IMR-90 (cell line): ENCODE measurements around the gene NELL1.

Source experiments
- BHLHE40 ChIP-seq: fragments of 150-350 bp; IDR thresholded peaks from 2 replicates; pipeline ENCODE4 v1.6.1; 2016; ENCODE audit warnings: mild to moderate bottlenecking, low read depth, low read length
- CEBPB ChIP-seq: IDR thresholded peaks from 2 replicates; pipeline ENCODE4 v1.6.1; 2012; ENCODE audit warnings: low read depth, low read length, improper control_type of control experiment
- CHD1 ChIP-seq: IDR thresholded peaks from 2 replicates; pipeline ENCODE4 v1.6.1; 2012; ENCODE audit warnings: low read depth, low read length, improper control_type of control experiment
- CTCF ChIP-seq: conservative IDR thresholded peaks from 2 replicates; pipeline ENCODE4 v1.5.1; 2012; ENCODE audit warnings: mild to moderate bottlenecking, low read depth, low read length, improper control_type of control experiment
- ELK1 ChIP-seq: fragments of 150-350 bp; IDR thresholded peaks from 2 replicates; pipeline ENCODE4 v1.6.1; 2016; ENCODE audit warnings: low read depth, mild to moderate bottlenecking, low read length, moderate library complexity, borderline replicate concordance
- FOS ChIP-seq: fragments of 150-350 bp; IDR thresholded peaks from 2 replicates; pipeline ENCODE4 v1.6.1; 2016; ENCODE audit warnings: low read depth, low read length
- POLR2A ChIP-seq: IDR thresholded peaks from 2 replicates; pipeline ENCODE4 v1.6.1; 2012; ENCODE audit warnings: mild to moderate bottlenecking, low read depth, low read length
- RAD21 ChIP-seq: IDR thresholded peaks from 2 replicates; pipeline ENCODE4 v1.6.1; 2012; ENCODE audit warnings: low read length, improper control_type of control experiment
- RCOR1 ChIP-seq: IDR thresholded peaks from 2 replicates; pipeline ENCODE4 v1.6.1; 2012; ENCODE audit warnings: mild to moderate bottlenecking, low read length, improper control_type of control experiment; ENCODE audit not compliant: insufficient replicate concordance
- RFX5 ChIP-seq: IDR thresholded peaks from 2 replicates; pipeline ENCODE4 v1.8.0; 2012; ENCODE audit warnings: low read depth, mild to moderate bottlenecking, low read length, moderate library complexity
- SMC3 ChIP-seq: fragments of 150-350 bp; IDR thresholded peaks from 2 replicates; pipeline ENCODE4 v1.6.1; 2016; ENCODE audit warnings: low read depth, mild to moderate bottlenecking, antibody characterized with exemption, low read length, moderate library complexity
- USF2 ChIP-seq: fragments of 150-350 bp; IDR thresholded peaks from 2 replicates; pipeline ENCODE4 v1.6.1; 2017; ENCODE audit warnings: mild to moderate bottlenecking, antibody characterized with exemption, low read length, low read depth

GRCh38 chr11:21401496-21401895 lies 732.1 kb downstream of the NELL1 start:
- TF ChIP-seq CEBPB (no peak), POLR2A (no peak), CTCF (no peak), ELK1 (no peak), RCOR1 (no peak), CHD1 (no peak), BHLHE40 (no peak), USF2 (no peak), SMC3 (no peak), RAD21 (no peak), FOS (no peak), RFX5 (no peak)
